H1 (cell line): ENCODE results near the gene CCDC191.

Experiments
- CBX8 ChIP-seq: fragments of 300-800, 300-1000 bp; sonication (generic); IDR thresholded peaks from 2 replicates; pipeline ENCODE4 v1.7.1; 2016; ENCODE audit warnings: low read depth, low read length, borderline replicate concordance
- CREB1 ChIP-seq: IDR thresholded peaks from 2 replicates; pipeline ENCODE4 v1.6.1; 2012; ENCODE audit warnings: inconsistent platforms
- GABPA ChIP-seq: IDR thresholded peaks from 2 replicates; pipeline ENCODE4 v1.6.1; 2011; ENCODE audit warnings: mild to moderate bottlenecking, low read length, moderate library complexity, borderline replicate concordance; ENCODE audit not compliant: insufficient read depth
- JUN ChIP-seq: IDR thresholded peaks from 2 replicates; pipeline ENCODE4 v1.6.1; 2011; ENCODE audit warnings: low read depth, mild to moderate bottlenecking, improper control_type of control experiment, low read length
- NANOG ChIP-seq: IDR thresholded peaks from 2 replicates; pipeline ENCODE4 v1.6.1; 2011; ENCODE audit warnings: low read length, low read depth, mild to moderate bottlenecking, inconsistent platforms; ENCODE audit not compliant: insufficient read depth, poor library complexity, severe bottlenecking
- POLR2A ChIP-seq, 2 experiments: IDR thresholded peaks; 1 replicate in 1 of 2; 2 replicates in 1 of 2; pipeline ENCODE4 v1.6.1; 2011; ENCODE audit warnings: low read depth in 2 of 2, low read length in 2 of 2, mild to moderate bottlenecking in 2 of 2; ENCODE audit errors: control extremely low read depth in 1 of 2
- SP4 ChIP-seq: IDR thresholded peaks from 2 replicates; pipeline ENCODE4 v1.6.1; 2012; ENCODE audit warnings: low read length, inconsistent platforms
- TAF1 ChIP-seq: IDR thresholded peaks from 2 replicates; pipeline ENCODE4 v1.6.1; 2011; ENCODE audit warnings: mild to moderate bottlenecking, low read depth, low read length
- TF ChIP-seq, protein P1 (sequence below), 3 experiments: IDR thresholded peaks; 1 replicate in 2 of 3; 2 replicates in 1 of 3; pipeline versions ENCODE4 v1.5.1 to v1.6.1; 2011; ENCODE audit warnings: low read length in 3 of 3, mild to moderate bottlenecking in 3 of 3, inconsistent platforms in 2 of 3, low read depth in 1 of 3, moderate library complexity in 1 of 3; ENCODE audit not compliant: insufficient read depth in 1 of 3; ENCODE audit errors: control extremely low read depth in 1 of 3
- TF ChIP-seq, protein P2 (sequence below): IDR thresholded peaks from 2 replicates; pipeline ENCODE4 v1.6.1; 2011; ENCODE audit warnings: low read depth, mild to moderate bottlenecking, low read length; ENCODE audit not compliant: insufficient read depth

- no peak for TF ChIP-seq CBX8
- no peak for TF ChIP-seq SP4
- no peak for TF ChIP-seq CREB1
- TF ChIP-seq TAF1, result no peak
- no peak for TF ChIP-seq JUN
- TF ChIP-seq POLR2A (IDR thresholded peaks at IDR 0.05; ENCODE audit: control extremely low read depth in 1 of 2, low read depth in 2 of 2, low read length in 2 of 2), result no peak
- no peak for TF ChIP-seq NANOG
- TF ChIP-seq, protein P1, sequence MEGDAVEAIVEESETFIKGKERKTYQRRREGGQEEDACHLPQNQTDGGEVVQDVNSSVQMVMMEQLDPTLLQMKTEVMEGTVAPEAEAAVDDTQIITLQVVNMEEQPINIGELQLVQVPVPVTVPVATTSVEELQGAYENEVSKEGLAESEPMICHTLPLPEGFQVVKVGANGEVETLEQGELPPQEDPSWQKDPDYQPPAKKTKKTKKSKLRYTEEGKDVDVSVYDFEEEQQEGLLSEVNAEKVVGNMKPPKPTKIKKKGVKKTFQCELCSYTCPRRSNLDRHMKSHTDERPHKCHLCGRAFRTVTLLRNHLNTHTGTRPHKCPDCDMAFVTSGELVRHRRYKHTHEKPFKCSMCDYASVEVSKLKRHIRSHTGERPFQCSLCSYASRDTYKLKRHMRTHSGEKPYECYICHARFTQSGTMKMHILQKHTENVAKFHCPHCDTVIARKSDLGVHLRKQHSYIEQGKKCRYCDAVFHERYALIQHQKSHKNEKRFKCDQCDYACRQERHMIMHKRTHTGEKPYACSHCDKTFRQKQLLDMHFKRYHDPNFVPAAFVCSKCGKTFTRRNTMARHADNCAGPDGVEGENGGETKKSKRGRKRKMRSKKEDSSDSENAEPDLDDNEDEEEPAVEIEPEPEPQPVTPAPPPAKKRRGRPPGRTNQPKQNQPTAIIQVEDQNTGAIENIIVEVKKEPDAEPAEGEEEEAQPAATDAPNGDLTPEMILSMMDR (IDR thresholded peaks at IDR 0.05; ENCODE audit: control extremely low read depth in 1 of 3, insufficient read depth in 1 of 3, low read depth in 1 of 3, low read length in 3 of 3), result no peak
- no peak for TF ChIP-seq GABPA
- TF ChIP-seq, protein P2, sequence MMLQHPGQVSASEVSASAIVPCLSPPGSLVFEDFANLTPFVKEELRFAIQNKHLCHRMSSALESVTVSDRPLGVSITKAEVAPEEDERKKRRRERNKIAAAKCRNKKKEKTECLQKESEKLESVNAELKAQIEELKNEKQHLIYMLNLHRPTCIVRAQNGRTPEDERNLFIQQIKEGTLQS, result no peak
Observed at GRCh38 chr3:114014211-114014610, 42.1 kb downstream of the CCDC191 start.
